Measurements from ENCODE around the gene GTF3C5. TPM values are rescaled to one million over a fixed set of nuclear protein-coding genes. Genes with fewer than 3 reads are reported as not detected.

Gene GTF3C5
- total RNA-seq, 2 donors from 2014 or later, result 63.1 to 97.2 TPM

- intact Hi-C loops (cut with DNase I), result no loop called here
- no peak for DNase-seq (ENCODE audit: low spot score)
- H3K27me3 ChIP-seq (replicated peaks; ENCODE audit: insufficient read depth), result no peaks in the 10 kb centered on the region
Observed at GRCh38 chr9:133063159-133063499, 32.3 kb downstream of the GTF3C5 start.

GRCh38 chr9:133063500-133064231 lies 32.9 kb downstream of the GTF3C5 start:
- TF ChIP-seq, protein P1, sequence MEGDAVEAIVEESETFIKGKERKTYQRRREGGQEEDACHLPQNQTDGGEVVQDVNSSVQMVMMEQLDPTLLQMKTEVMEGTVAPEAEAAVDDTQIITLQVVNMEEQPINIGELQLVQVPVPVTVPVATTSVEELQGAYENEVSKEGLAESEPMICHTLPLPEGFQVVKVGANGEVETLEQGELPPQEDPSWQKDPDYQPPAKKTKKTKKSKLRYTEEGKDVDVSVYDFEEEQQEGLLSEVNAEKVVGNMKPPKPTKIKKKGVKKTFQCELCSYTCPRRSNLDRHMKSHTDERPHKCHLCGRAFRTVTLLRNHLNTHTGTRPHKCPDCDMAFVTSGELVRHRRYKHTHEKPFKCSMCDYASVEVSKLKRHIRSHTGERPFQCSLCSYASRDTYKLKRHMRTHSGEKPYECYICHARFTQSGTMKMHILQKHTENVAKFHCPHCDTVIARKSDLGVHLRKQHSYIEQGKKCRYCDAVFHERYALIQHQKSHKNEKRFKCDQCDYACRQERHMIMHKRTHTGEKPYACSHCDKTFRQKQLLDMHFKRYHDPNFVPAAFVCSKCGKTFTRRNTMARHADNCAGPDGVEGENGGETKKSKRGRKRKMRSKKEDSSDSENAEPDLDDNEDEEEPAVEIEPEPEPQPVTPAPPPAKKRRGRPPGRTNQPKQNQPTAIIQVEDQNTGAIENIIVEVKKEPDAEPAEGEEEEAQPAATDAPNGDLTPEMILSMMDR (IDR thresholded peaks at IDR 0.05), result no peak
- TF ChIP-seq POLR2AphosphoS5 (IDR thresholded peaks at IDR 0.05), result no peak
- no peak for TF ChIP-seq POLR2A (IDR thresholded peaks at IDR 0.05)
- Histone ChIP-seq H3K27ac (no peak overlapping the region), H3K27me3 (replicated peaks; ENCODE audit: insufficient read depth) (no peaks in the 10 kb centered on the region), H3K9me3 (no peaks in the 10 kb centered on the region), H3K4me1 (replicated peaks) (no peaks in the 10 kb centered on the region), H3K36me3 (no peaks in the 10 kb centered on the region), H3K4me3 (no peak overlapping the region)
- DNase-seq (ENCODE audit: low spot score), result no peak
- WGBS, result 71% methylated on average over 14 of the region's 14 CpGs
- intact Hi-C loops (cut with DNase I), result no loop called here

More at GRCh38 chr9:133063159-133063499, 32.3 kb downstream of the GTF3C5 start:
- Histone ChIP-seq H3K9me3 (no peaks in the 10 kb centered on the region), H3K4me3 (no peak overlapping the region), H3K4me1 (replicated peaks) (no peaks in the 10 kb centered on the region), H3K27ac (no peak overlapping the region), H3K36me3 (no peaks in the 10 kb centered on the region)
- TF ChIP-seq POLR2AphosphoS5 (IDR thresholded peaks at IDR 0.05) (no peak), POLR2A (IDR thresholded peaks at IDR 0.05) (no peak)
- TF ChIP-seq, protein P1 (IDR thresholded peaks at IDR 0.05), result no peak
- WGBS, result 83% methylated on average over 8 of the region's 8 CpGs

GRCh38 chr9:133064241-133065069 lies 33.7 kb downstream of the GTF3C5 start:
- Histone ChIP-seq H3K4me1 (replicated peaks) (no peaks in the 10 kb centered on the region), H3K27me3 (replicated peaks; ENCODE audit: insufficient read depth) (no peaks in the 10 kb centered on the region), H3K9me3 (no peaks in the 10 kb centered on the region), H3K27ac (no peak overlapping the region), H3K36me3 (no peaks in the 10 kb centered on the region), H3K4me3 (no peak overlapping the region)
- intact Hi-C loops (cut with DNase I), result no loop called here
- 78% methylated on average over 29 of the region's 30 CpGs for WGBS
- TF ChIP-seq POLR2AphosphoS5 (IDR thresholded peaks at IDR 0.05), result no peak
- TF ChIP-seq, protein P1 (IDR thresholded peaks at IDR 0.05), result no peak
- TF ChIP-seq POLR2A (IDR thresholded peaks at IDR 0.05), result no peak
- no peak for DNase-seq (ENCODE audit: low spot score)

GRCh38 chr9:133065070-133065388 lies 34.2 kb downstream of the GTF3C5 start:
- Histone ChIP-seq H3K4me1 (replicated peaks) (no peaks in the 10 kb centered on the region), H3K4me3 (no peak overlapping the region), H3K36me3 (no peaks in the 10 kb centered on the region), H3K27me3 (replicated peaks; ENCODE audit: insufficient read depth) (no peaks in the 10 kb centered on the region), H3K9me3 (no peaks in the 10 kb centered on the region), H3K27ac (no peak overlapping the region)
- intact Hi-C loops (cut with DNase I), result no loop called here
- DNase-seq (ENCODE audit: low spot score), result no peak
- 95% methylated on average over 17 of the region's 17 CpGs for WGBS
- TF ChIP-seq POLR2AphosphoS5 (IDR thresholded peaks at IDR 0.05), result no peak
- TF ChIP-seq, protein P1 (IDR thresholded peaks at IDR 0.05), result no peak
- TF ChIP-seq POLR2A (IDR thresholded peaks at IDR 0.05), result no peak

Measured in prostate gland (tissue), 2 donors.